Activated CD4-positive, alpha-beta T cell treated with anti-CD3 and anti-CD28 coated beads, Interleukin-2, amount 10 ng/mL, durations not matched to agents 24 days and 14 days (primary cell): ENCODE data around the gene TMEM170A. TPM values are rescaled to one million over a fixed set of nuclear protein-coding genes. Genes with fewer than 3 reads are reported as not detected.

Experiments used
- total RNA-seq: library from RNA; stranded (reverse); gene quantifications from 2 replicates; pipeline ENCODE4 v1.2.3, GENCODE V29; 2022

Gene TMEM170A
- total RNA-seq, 1 donor from 2014 or later = 46.0 TPM

Other genes with a start within 250 kb of the TMEM170A start
- not detected in 2 replicates for gene CTRB1, start 245.7 kb downstream of the TMEM170A start, total RNA-seq
- 0.50 and 0.79 TPM in 2 replicates for gene BCAR1, start 213.1 kb downstream of the TMEM170A start, total RNA-seq
- gene CFDP1, start 31.2 kb downstream of the TMEM170A start, total RNA-seq = 33.7 and 38.9 TPM in 2 replicates
- gene CHST6, start 30.8 kb upstream of the TMEM170A start, total RNA-seq = not detected in 2 replicates
- gene CHST5, start 71.4 kb upstream of the TMEM170A start, total RNA-seq = 0.09 TPM in 1 of 2 replicates, not detected in the other
- 4.0 and 4.4 TPM in 2 replicates for gene TMEM231, start 91.6 kb upstream of the TMEM170A start, total RNA-seq
- gene GABARAPL2, start 101.7 kb upstream of the TMEM170A start, total RNA-seq = 69.9 and 70.4 TPM in 2 replicates
- gene ADAT1, start 158.6 kb upstream of the TMEM170A start, total RNA-seq = 58.6 and 64.4 TPM in 2 replicates
- 285 and 296 TPM in 2 replicates for gene KARS1, start 183.0 kb upstream of the TMEM170A start, total RNA-seq
- gene TERF2IP, start 183.1 kb upstream of the TMEM170A start, total RNA-seq = 86.8 and 89.1 TPM in 2 replicates
- not detected in 2 replicates for gene CPHXL2, start 212.3 kb upstream of the TMEM170A start, total RNA-seq
- gene DUXB, start 236.8 kb upstream of the TMEM170A start, total RNA-seq = not detected in 2 replicates